Measurements from ENCODE around the gene ABCA12.

Gene ABCA12

GRCh38 chr2:214895469-214895868, 243.0 kb downstream of the ABCA12 start:
- H3K4me3 ChIP-seq (ENCODE audit: low read depth, low read length), result no peak overlapping the region
- DNase-seq (ENCODE audit: low read depth), result no peak
- no peak for TF ChIP-seq CTCF (IDR thresholded peaks at IDR 0.05; ENCODE audit: low read depth, low read length, missing control alignments)

- DNase-seq (ENCODE audit: low read depth), result no peak
- no peak for TF ChIP-seq CTCF (IDR thresholded peaks at IDR 0.05; ENCODE audit: low read depth, low read length, missing control alignments)
- no peak overlapping the region for H3K4me3 ChIP-seq (ENCODE audit: low read depth, low read length)
These were observed 249.1 kb downstream of the ABCA12 start for GRCh38 chr2:214889301-214889700.

- no peak for DNase-seq (ENCODE audit: low read depth)
- no peak overlapping the region for H3K4me3 ChIP-seq (ENCODE audit: low read depth, low read length)
- TF ChIP-seq CTCF (IDR thresholded peaks at IDR 0.05; ENCODE audit: low read depth, low read length, missing control alignments), result no peak
These were observed 256.7 kb downstream of the ABCA12 start for GRCh38 chr2:214881647-214882202.
